ENCODE measurements around the gene TSPAN5.

DNA sequence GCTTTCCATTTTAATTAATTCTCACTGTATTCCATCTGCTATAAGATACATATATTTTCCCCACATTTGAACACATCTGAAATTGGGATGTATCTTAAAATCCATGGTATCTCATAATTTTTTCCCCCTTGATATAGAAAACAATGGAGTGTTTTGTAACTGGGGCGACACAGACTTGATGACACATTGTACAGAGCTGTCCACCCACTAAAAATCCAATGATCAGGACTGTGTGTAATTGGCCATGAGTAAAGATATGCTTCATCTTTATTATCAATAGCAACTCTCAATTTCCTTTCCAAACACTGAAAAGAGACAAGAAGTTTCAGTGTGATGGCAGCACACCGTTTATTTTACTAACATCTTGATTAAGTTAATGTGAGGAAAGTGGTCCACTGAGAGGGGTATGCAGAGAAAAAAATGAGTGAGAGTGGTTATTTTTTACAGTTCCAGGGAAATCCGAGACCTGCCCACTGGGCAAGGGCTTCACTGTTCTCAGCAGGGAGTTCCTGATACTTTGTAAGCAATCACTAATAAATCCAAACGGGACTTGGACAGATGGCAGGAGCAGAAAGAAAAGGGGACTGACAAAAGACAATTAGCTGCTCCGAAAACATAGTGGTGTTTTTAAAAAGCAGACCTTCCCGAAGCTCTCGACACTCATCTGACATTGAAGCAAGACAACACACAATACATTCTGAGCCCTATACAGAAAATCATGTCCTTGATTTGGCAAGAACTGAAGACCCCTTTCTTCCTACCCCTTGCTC, 149.4 kb downstream of the TSPAN5 start:
- no peak for TF ChIP-seq POLR2A (IDR thresholded peaks at IDR 0.05)
- TF ChIP-seq, protein P1, sequence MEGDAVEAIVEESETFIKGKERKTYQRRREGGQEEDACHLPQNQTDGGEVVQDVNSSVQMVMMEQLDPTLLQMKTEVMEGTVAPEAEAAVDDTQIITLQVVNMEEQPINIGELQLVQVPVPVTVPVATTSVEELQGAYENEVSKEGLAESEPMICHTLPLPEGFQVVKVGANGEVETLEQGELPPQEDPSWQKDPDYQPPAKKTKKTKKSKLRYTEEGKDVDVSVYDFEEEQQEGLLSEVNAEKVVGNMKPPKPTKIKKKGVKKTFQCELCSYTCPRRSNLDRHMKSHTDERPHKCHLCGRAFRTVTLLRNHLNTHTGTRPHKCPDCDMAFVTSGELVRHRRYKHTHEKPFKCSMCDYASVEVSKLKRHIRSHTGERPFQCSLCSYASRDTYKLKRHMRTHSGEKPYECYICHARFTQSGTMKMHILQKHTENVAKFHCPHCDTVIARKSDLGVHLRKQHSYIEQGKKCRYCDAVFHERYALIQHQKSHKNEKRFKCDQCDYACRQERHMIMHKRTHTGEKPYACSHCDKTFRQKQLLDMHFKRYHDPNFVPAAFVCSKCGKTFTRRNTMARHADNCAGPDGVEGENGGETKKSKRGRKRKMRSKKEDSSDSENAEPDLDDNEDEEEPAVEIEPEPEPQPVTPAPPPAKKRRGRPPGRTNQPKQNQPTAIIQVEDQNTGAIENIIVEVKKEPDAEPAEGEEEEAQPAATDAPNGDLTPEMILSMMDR (IDR thresholded peaks at IDR 0.05), result no peak
